Brain pericyte (primary cell): ENCODE results near the gene ATG10.
"Not testable (repeated sequence)": the region's sequence is repeated elsewhere in the genome, so short reads cannot be mapped to it uniquely, and the experiment has no call there.

Experiments used
- DNase-seq: peaks from one replicate; pipeline ENCODE4 v3.0.0-alpha.2; 2012; ENCODE audit warnings: low read depth, low spot score

Gene ATG10

GRCh38 chr5:82222597-82223574 is 251.1 kb downstream of the ATG10 start:
- no peak for DNase-seq

- DNase-seq = peak; percentile 29
Measured at GRCh38 chr5:82225525-82226172, 253.8 kb downstream of the ATG10 start.

DNA sequence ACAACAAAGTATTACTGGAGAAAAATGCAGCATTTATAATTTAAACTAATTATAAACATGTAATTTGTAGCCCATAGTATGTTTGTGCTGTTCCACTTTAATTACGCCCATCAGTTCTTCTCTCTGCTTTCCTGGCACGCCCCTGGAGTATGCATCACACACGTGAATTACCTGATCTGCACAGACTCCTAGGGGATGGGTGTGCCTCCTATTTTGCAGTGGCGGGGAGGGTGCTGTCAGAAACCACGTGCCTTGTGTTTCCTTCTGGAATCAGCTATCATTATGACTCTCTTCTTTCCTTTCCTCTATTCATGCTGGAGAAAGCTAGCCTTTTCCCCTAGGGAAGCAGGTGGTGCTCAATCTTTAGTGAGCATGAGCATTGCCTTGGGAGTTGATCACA is 263.1 kb downstream of the ATG10 start:
- DNase-seq = no peak

DNA sequence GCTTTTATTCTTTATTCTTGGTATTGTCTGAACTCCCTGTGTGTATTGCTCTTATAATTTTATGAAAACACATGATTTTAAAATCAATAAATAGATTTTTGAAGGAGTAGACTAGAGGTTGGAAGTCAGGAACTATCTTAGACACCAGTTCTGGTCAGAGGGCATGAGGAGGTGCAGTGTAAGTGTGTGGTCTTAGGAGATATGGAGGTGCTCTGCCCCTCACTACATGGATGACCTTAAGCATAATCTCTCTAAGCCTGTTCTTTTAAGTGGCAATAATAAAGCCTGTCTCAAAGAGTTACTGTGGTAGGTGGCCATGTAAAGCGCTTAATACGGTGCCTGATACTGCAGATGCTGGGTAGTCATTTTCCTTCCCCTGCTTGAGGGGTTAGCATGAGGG is 272.3 kb downstream of the ATG10 start:
- DNase-seq = no peak

- no peak for DNase-seq
Measured at GRCh38 chr5:82244854-82245635, 273.2 kb downstream of the ATG10 start.

DNA sequence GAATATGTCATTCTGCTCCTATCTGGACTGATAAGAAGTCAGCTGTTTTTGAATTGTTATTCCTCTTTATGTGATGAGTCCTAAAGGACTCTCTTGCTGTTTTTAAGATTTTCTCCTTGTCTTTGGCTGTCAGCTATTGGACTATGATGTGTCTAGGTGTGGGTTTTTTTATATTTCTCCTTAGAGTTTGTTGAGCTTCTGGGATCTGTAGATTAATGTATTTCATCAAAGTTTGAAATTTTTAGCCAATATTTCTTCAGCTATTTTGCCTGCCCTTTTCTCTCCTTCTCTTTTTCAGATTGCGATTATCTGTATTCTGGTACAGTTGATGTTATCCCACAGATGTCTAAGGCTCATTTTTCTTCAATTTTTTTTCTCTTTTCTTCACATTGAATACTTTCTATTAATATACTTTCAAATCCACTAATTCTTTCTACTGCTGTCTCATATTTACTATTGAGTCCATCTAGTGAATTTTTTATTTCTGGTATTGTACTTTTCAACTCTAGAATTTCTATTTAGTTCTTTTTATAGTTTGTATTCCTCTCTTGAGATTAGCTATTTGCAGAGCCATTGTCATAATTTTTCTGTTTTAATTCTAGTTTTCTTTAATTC is 275.2 kb downstream of the ATG10 start:
- no peak for DNase-seq

GRCh38 chr5:82252744-82253143 is 280.9 kb downstream of the ATG10 start:
- DNase-seq = no peak

DNA sequence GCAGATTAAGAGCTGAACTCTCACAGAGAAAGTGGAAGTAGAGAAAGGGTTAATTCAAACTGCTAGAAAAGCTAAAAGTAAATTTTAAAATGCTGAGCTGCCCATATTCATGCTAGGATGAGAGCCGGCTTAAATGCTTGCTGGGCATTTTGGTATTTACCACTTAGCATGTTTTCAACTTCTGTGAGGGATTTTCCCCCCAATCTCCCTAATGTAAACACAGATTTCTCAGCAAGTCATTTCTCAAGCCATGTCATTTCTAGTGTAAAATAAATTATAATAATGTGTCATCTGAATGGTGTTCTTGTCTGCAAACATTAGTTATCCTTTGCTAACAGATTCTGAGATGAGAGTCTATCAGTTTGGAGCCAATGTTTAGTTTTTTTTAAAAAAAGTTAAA is 284.0 kb downstream of the ATG10 start:
- no peak for DNase-seq

DNA sequence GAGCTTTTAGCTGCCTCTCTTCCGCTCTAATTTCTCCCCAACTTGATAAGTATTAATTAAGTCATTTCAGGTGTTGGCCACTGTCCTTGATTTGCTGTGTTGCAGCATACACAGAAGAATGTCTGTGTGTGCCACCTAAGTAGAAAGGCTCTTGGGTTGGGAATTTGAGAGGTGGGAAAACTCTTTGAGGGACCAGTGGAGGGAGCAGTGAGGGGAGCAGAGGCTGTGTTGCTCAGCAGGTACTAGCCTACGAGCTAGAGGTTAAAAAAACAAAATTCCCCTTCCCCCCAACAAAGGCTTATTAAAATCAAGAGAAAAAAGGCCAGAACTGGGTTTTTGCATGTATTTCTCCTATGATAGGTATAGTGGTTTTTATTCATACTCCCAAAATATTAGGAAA is 285.4 kb downstream of the ATG10 start:
- DNase-seq = no peak

DNA sequence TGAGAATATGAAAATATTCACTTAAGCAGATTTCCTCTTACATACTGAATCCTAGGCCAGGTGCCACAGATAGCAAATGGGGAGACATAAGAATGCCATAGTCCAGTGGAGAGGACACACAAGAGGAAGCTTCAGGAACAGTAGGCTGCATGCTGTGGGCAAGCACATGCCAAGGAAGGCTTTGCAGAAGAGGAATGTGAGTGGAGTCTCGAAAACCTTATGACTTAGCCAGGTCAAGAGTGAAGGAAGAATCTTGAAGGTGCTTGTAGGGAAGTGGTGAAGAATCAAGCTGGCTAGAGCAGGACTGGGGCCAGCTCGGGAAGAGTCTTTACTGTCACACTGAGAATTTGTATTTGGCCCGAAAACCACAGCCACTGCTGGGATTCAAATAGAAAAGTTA is 285.9 kb downstream of the ATG10 start:
- DNase-seq = no peak

DNA sequence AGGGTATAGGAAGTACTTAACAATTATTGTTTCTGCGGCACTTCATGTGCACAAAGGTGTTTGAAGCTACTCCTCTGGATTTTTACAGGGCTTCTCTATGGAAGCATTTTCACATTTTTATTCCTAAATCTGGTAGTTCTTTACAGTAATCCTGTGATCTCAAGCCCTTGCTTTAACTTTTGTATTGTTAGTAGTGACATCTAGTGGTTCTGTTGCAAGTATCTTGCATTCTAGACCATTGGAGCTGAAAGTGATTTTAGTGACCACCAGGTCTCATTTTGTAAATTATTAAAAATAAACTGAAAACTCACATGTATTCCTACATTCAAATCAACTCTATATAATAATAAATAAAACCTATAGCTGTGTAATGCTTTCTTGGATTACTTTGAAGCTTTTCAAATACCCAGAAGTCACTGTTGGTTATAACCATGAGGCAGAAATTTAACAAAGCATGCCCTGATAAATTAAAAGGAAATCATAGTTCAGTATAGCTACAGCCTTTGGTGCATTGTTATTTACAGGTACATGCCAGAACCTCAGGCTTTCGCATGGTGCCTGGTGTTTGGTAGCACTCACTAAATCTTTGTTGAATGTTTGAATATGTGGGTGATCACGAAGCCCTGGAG is 287.5 kb downstream of the ATG10 start:
- no peak for DNase-seq

DNA sequence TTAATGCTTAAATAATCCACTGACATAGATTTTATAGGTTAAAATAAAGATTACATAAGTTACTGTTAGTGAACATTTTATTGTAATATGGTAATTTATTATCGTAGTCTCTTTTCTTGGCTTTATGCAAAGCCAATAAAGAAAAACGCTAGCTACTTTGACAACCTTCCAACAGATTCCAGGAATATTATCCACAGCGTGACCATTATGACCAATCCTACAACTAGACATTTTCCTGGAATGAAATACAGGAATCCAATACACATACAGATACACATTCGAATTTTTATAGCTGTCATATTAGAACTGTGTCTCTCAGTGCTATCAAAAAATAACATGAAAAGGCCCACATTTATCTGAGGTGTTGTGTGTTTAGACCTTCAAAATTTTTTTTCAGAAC is 293.2 kb downstream of the ATG10 start:
- no peak for DNase-seq

GRCh38 chr5:82267297-82267933 is 295.6 kb downstream of the ATG10 start:
- not testable (repeated sequence) for DNase-seq

DNA sequence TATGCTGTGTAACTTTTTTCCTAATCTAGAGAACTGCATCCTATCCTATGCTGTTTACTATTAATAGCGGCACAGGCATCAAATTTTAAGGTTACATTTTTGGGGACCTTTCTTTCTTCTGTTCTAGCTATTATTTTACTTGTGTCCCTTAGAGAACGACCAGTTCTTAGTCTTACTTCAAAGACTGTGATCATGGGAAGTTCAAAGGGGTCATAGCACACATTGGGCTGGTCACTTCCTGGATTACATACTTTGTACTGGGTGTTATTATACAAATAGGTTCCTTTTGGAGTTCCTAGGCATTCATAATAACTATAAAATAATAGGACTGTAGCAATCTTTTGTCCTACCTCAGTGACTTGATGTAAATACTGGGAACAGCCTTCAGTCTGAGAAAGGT is 297.5 kb downstream of the ATG10 start:
- not testable (repeated sequence) for DNase-seq

GRCh38 chr5:82272571-82273356 is 300.9 kb downstream of the ATG10 start:
- DNase-seq = not testable (repeated sequence)

DNA sequence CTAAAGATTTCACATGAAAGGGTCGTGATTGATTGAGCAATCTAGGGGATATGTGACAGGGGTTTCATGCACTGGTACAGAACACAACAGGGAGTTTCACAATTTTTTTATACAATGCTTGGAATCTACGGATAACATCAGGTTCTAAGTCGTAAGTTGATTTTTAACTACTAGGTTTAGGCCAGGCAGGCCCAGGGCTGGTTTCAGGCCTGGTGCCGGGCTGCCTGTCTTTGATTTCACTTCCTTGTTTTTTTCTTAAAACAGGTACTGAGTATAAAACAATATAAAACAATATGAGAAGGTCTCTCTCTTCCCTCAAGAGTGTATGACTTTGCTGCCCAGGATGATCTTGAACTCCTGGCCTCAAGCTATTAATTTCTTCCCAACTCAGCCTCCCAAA is 301.6 kb downstream of the ATG10 start:
- DNase-seq = not testable (repeated sequence)

DNA sequence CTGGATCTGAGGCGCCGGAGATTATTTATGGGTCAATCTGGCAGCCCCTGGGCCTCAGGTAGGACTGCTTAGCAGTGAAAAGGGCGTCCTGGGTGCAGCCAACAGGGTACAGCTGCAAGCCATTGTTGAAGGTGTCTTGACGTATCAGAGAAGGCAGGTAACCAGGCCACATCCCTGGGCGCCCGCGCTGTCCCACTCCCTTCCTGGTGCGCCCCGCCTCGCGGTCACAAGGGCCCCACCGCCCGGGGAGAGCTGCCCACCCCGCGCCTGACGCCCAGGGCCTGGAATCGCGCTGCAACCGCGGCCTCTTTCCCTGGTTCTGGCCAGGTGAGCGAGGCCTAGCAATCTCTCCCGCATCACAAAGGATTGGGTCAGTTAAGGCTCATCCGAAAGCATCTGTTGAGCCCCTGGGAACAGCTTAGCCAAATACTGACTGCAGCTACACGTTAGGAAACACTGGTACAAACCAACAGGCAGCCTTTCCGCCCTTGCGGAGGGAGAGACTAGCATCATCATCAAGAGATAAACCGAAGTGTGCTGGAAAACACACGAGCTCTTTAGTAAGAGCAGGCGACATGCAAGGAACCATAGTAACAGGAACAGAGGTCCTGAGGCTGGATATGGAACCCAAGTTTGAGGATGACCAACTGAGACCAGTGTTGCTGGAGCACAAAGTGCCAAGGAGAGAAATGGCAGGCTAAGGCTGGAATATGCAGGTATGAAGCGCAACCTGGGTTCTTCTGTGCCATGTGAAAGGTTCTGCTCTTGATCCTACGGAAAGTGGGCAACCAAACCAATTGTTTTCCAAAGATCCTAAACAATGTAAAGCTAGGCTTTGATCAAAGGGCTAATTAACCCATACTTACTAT is 302.8 kb downstream of the ATG10 start:
- no peak for DNase-seq

DNA sequence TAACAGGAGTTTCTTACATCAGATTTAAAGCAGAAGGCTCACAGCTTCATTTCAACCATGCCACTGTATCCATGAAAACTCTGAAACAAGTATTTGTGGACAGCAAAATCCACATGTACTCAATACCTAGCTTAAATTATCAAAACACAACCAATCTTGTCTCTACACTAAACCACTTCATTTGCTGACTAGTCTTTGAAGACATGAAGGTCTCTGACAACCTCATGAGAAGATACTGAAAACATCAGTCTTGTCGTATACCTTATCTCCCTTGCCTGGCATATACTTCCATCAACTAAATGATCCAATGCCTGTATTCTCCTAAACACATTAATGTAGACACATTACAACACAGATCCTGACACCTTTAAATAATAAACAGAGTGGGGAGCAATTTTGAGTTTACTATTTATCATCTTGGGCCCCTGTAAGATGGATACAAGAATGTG is 303.4 kb downstream of the ATG10 start:
- DNase-seq = no peak
